Panc1 (cell line): ENCODE measurements around the gene OR2V2. TPM values are rescaled to one million over a fixed set of nuclear protein-coding genes. Genes with fewer than 3 reads are reported as not detected.

ENCODE experiments used
- ATAC-seq: fragments of 200-7000 bp; cut with Tn5 transposase; 2 replicates; pipeline ENCODE4 v1.9.1; 2020; ENCODE audit warnings: mild to moderate bottlenecking, moderate library complexity
- BruUV-seq: library from RNA; stranded (reverse); fragments of 400-500 nt; replicated peaks from 2 replicates; lab custom pipeline; 2021; lab: Mats Ljungman, UMichigan
- CTCF ChIA-PET: fragments of 300-600 bp; sonication (Branson Sonifier 250); formaldehyde crosslinking; loops from one replicate; lab custom pipeline; 2022; ENCODE audit warnings: antibody characterized with exemption; lab: Charles Lee
- POLR2A ChIA-PET: fragments of 300-600 bp; sonication (Branson Sonifier 250); formaldehyde crosslinking; loops from one replicate; lab custom pipeline; 2022; ENCODE audit warnings: antibody characterized with exemption; lab: Charles Lee
- DNase-seq: peaks from one replicate; pipeline ENCODE4 v3.0.0-alpha.2; 2010; ENCODE audit warnings: low read depth, low spot score
- H3K27ac ChIP-seq: 2 replicates; pipeline ENCODE4 v1.5.1; 2011; ENCODE audit warnings: mild to moderate bottlenecking, low read length, inconsistent platforms
- H3K27me3 ChIP-seq: fragments of 200-500 bp; sonication (Bioruptor generic); 2 replicates; pipeline ENCODE4 v1.6.0; 2014; ENCODE audit warnings: low read length, inconsistent platforms; ENCODE audit not compliant: control insufficient read depth, insufficient read depth
- H3K36me3 ChIP-seq: fragments of 200-500 bp; sonication (Bioruptor generic); 2 replicates; pipeline ENCODE4 v1.5.1; 2014; ENCODE audit warnings: inconsistent platforms, mild to moderate bottlenecking, low read length, moderate library complexity; ENCODE audit not compliant: control insufficient read depth, insufficient read depth
- H3K4me1 ChIP-seq: 2 replicates; pipeline ENCODE4 v1.5.1; 2011; ENCODE audit warnings: inconsistent platforms, mild to moderate bottlenecking, low read length, moderate library complexity; ENCODE audit not compliant: control insufficient read depth, insufficient read depth
- H3K4me3 ChIP-seq, 2 experiments: 2 replicates each; pipeline ENCODE4 v1.5.1; 2011 to 2012; ENCODE audit warnings: low read depth in 2 of 2, low read length in 2 of 2, mild to moderate bottlenecking in 2 of 2, inconsistent platforms in 1 of 2, moderate library complexity in 1 of 2
- H3K9me3 ChIP-seq: fragments of 200-500 bp; sonication (Bioruptor generic); 2 replicates; pipeline ENCODE4 v1.5.1; 2014; ENCODE audit warnings: low read depth, mild to moderate bottlenecking, inconsistent platforms, low read length, moderate library complexity; ENCODE audit not compliant: control insufficient read depth, insufficient read depth
- CTCF ChIP-seq: fragments of 450-650 bp; IDR thresholded peaks from 2 replicates; pipeline ENCODE4 v1.5.1; 2017; ENCODE audit warnings: mild to moderate bottlenecking
- POLR2AphosphoS5 ChIP-seq: IDR thresholded peaks from 2 replicates; pipeline ENCODE4 v1.6.1; 2012; ENCODE audit warnings: mild to moderate bottlenecking, low read depth, low read length, moderate library complexity
- REST ChIP-seq, 2 experiments: IDR thresholded peaks; 2 replicates each; pipeline ENCODE4 v1.6.1; 2011 to 2012; ENCODE audit warnings: low read depth in 2 of 2, control low read depth in 1 of 2, low read length in 1 of 2, mild to moderate bottlenecking in 1 of 2, moderate library complexity in 1 of 2; ENCODE audit not compliant: insufficient read depth in 1 of 2
- SIN3A ChIP-seq: IDR thresholded peaks from 2 replicates; pipeline ENCODE4 v1.6.1; 2012; ENCODE audit warnings: low read depth, mild to moderate bottlenecking, low read length, moderate library complexity, borderline replicate concordance; ENCODE audit not compliant: insufficient read depth
- TCF7L2 ChIP-seq: IDR thresholded peaks from 2 replicates; pipeline ENCODE4 v1.6.1; 2011; ENCODE audit warnings: mild to moderate bottlenecking, low read depth, low read length, inconsistent platforms
- in situ Hi-C: cut with HindIII; loops from 2 replicates; pipeline ENCODE4 v1.10.0; 2016; ENCODE audit warnings: low sequenced_read_pairs, low pct_unique_long_range_greater_than_20kb
- intact Hi-C: fragments of 100-400 bp; cut with micrococcal nuclease; formaldehyde crosslinking; loops from one replicate; pipeline ENCODE4 v1.10.0; 2022; ENCODE audit not compliant: unreplicated experiment
- total RNA-seq: library from RNA; stranded (reverse); gene quantifications from one replicate; pipeline ENCODE4 v1.2.1, GENCODE V29; 2021; ENCODE audit not compliant: unreplicated experiment

The OR2V2 gene
- total RNA-seq, 1 experiment from 2014 or later, result not detected

GRCh38 chr5:181203777-181204112, 56.4 kb downstream of the OR2V2 start:
- peak; percentile 4 for ATAC-seq
- CTCF ChIA-PET, result no interaction called here

GRCh38 chr5:181204113-181204825, 56.9 kb downstream of the OR2V2 start:
- in situ Hi-C loops, result no loop called here
- H3K9me3 ChIP-seq, result no peaks in the 10 kb centered on the region
- BruUV-seq, result no TSS peak
- DNase-seq, result no peak
- peak overlapping the region; percentile 72 for H3K27ac ChIP-seq
- CTCF ChIA-PET, result no interaction called here
- H3K4me1 ChIP-seq, result peaks cover 17% of the 10 kb centered on the region
- H3K36me3 ChIP-seq, result no peaks in the 10 kb centered on the region
- intact Hi-C loops, result no loop called here
- H3K4me3 ChIP-seq, result peak overlapping the region; percentile 52 to 78
- no peak for TF ChIP-seq TCF7L2
- TF ChIP-seq SIN3A, result no peak
- TF ChIP-seq POLR2AphosphoS5, result no peak
- no peak for TF ChIP-seq REST (IDR thresholded peaks at IDR 0.05; ENCODE audit: insufficient read depth in 1 of 2, low read depth in 2 of 2, low read length in 1 of 2)
- no peak for TF ChIP-seq CTCF
- H3K27me3 ChIP-seq, result no peaks in the 10 kb centered on the region
- peak; percentile 24 for ATAC-seq
- POLR2A ChIA-PET, result interaction anchor here (1.0 kb wide), 1 partner anchor 19 kb away, joined by 5 read pairs; no protein-coding TSS in a partner anchor

More at GRCh38 chr5:181203777-181204112, 56.4 kb downstream of the OR2V2 start:
- intact Hi-C loops, result no loop called here
- Histone ChIP-seq H3K36me3 (no peaks in the 10 kb centered on the region), H3K27ac (peak overlapping the region; percentile 72), H3K9me3 (no peaks in the 10 kb centered on the region), H3K4me1 (peaks cover 17% of the 10 kb centered on the region), H3K4me3 (peak overlapping the region; percentile 52 to 78), H3K27me3 (no peaks in the 10 kb centered on the region)
- in situ Hi-C loops, result no loop called here
- POLR2A ChIA-PET, result no interaction called here
- no TSS peak for BruUV-seq
- DNase-seq, result no peak
- TF ChIP-seq REST (IDR thresholded peaks at IDR 0.05; ENCODE audit: insufficient read depth in 1 of 2, low read depth in 2 of 2, low read length in 1 of 2) (no peak), POLR2AphosphoS5 (no peak), SIN3A (no peak), CTCF (no peak), TCF7L2 (no peak)
